Type B pancreatic cell (in vitro differentiated cells): ENCODE data around the gene NEUROD2. TPM values are rescaled to one million over a fixed set of nuclear protein-coding genes. Genes with fewer than 3 reads are reported as not detected.

Experiments used
- DNase-seq: peaks from one replicate; pipeline ENCODE4 v3.0.0; 2021; ENCODE audit warnings: mixed read lengths; ENCODE audit not compliant: unreplicated experiment; ENCODE audit errors: extremely low spot score
- H3K27ac Mint-ChIP-seq: 2 replicates; pipeline ENCODE4 v1.8.0; 2021; ENCODE audit warnings: mild to moderate bottlenecking, mixed read lengths
- H3K27me3 Mint-ChIP-seq: 2 replicates; pipeline ENCODE4 v1.8.0; 2021; ENCODE audit warnings: mixed read lengths
- H3K36me3 Mint-ChIP-seq: 2 replicates; pipeline ENCODE4 v1.8.0; 2021; ENCODE audit warnings: mixed read lengths
- H3K4me1 Mint-ChIP-seq: one replicate; pipeline ENCODE4 v1.8.0; 2021; ENCODE audit warnings: mixed read lengths; ENCODE audit not compliant: unreplicated experiment
- H3K4me3 Mint-ChIP-seq: 2 replicates; pipeline ENCODE4 v1.8.0; 2021; ENCODE audit warnings: mild to moderate bottlenecking, mixed read lengths
- H3K9me3 Mint-ChIP-seq: 2 replicates; pipeline ENCODE4 v1.8.0; 2021; ENCODE audit warnings: mixed read lengths
- CTCF ChIP-seq: fragments of 200-600 bp; sonication (generic); conservative IDR thresholded peaks from 2 replicates; pipeline ENCODE4 v1.5.0; 2021; ENCODE audit warnings: antibody characterized with exemption, mild to moderate bottlenecking
- total RNA-seq: library from RNA; stranded (reverse); gene quantifications from 2 replicates; pipeline ENCODE4 v1.2.1, GENCODE V29; 2021; ENCODE audit warnings: low replicate concordance

NEUROD2 gene
- total RNA-seq, 1 donor from 2014 or later = not detected

- DNase-seq = no peak
- Mint-ChIP-seq H3K36me3 (no peaks in the 10 kb centered on the region), H3K27me3 (peaks cover 86% of the 10 kb centered on the region), H3K4me1 (no peaks in the 10 kb centered on the region), H3K27ac (no peak overlapping the region), H3K9me3 (no peaks in the 10 kb centered on the region), H3K4me3 (peak overlapping the region; percentile 76)
- no peak for TF ChIP-seq CTCF
These were observed 7.7 kb upstream of the NEUROD2 start for GRCh38 chr17:39615434-39615833.

GRCh38 chr17:39614545-39615157, 6.9 kb upstream of the NEUROD2 start:
- no peaks in the 10 kb centered on the region for H3K36me3 Mint-ChIP-seq
- peaks cover 90% of the 10 kb centered on the region for H3K27me3 Mint-ChIP-seq
- H3K4me1 Mint-ChIP-seq = no peaks in the 10 kb centered on the region

GRCh38 chr17:39612935-39613464, 5.3 kb upstream of the NEUROD2 start:
- no peak for DNase-seq
- H3K27me3 Mint-ChIP-seq = peaks cover 90% of the 10 kb centered on the region
- H3K4me3 Mint-ChIP-seq = no peak overlapping the region
- no peak for TF ChIP-seq CTCF
- H3K27ac Mint-ChIP-seq = no peak overlapping the region
- H3K9me3 Mint-ChIP-seq = no peaks in the 10 kb centered on the region
- no peaks in the 10 kb centered on the region for H3K36me3 Mint-ChIP-seq
- H3K4me1 Mint-ChIP-seq = no peaks in the 10 kb centered on the region

More at GRCh38 chr17:39614545-39615157, 6.9 kb upstream of the NEUROD2 start:
- no peak overlapping the region for H3K27ac Mint-ChIP-seq
- no peak overlapping the region for H3K4me3 Mint-ChIP-seq
- no peak for TF ChIP-seq CTCF
- no peaks in the 10 kb centered on the region for H3K9me3 Mint-ChIP-seq
- DNase-seq = no peak

- DNase-seq = no peak
- TF ChIP-seq CTCF = no peak
- Mint-ChIP-seq H3K9me3 (no peaks in the 10 kb centered on the region), H3K4me1 (no peaks in the 10 kb centered on the region), H3K27ac (no peak overlapping the region), H3K4me3 (no peak overlapping the region), H3K27me3 (peaks cover 92% of the 10 kb centered on the region), H3K36me3 (no peaks in the 10 kb centered on the region)
These were observed 4.7 kb upstream of the NEUROD2 start for GRCh38 chr17:39612291-39612894.

- no peak for DNase-seq
- no peak for TF ChIP-seq CTCF
- no peak overlapping the region for H3K27ac Mint-ChIP-seq
- H3K4me1 Mint-ChIP-seq = no peaks in the 10 kb centered on the region
- H3K27me3 Mint-ChIP-seq = peaks cover 89% of the 10 kb centered on the region
- no peak overlapping the region for H3K4me3 Mint-ChIP-seq
- H3K36me3 Mint-ChIP-seq = no peaks in the 10 kb centered on the region
- no peaks in the 10 kb centered on the region for H3K9me3 Mint-ChIP-seq
These were observed 3.8 kb upstream of the NEUROD2 start for GRCh38 chr17:39611401-39612112.
